HG03442 (cell line): Measurements from ENCODE around the gene PBX3.

Source experiments
- ATAC-seq: cut with Tn5 transposase; IDR thresholded peaks from one replicate; pipeline ENCODE4 v1.9.1; 2021; ENCODE audit warnings: mild to moderate bottlenecking, moderate library complexity; ENCODE audit not compliant: unreplicated experiment

PBX3 gene

GRCh38 chr9:125748446-125749099, 1.4 kb downstream of the PBX3 start:
- ATAC-seq: no peak

- ATAC-seq: no peak
These were observed 2.2 kb downstream of the PBX3 start for GRCh38 chr9:125749287-125749935.

- ATAC-seq: no peak
These were observed 2.9 kb downstream of the PBX3 start for GRCh38 chr9:125749951-125750626.

GRCh38 chr9:125750627-125751011, 3.4 kb downstream of the PBX3 start:
- no peak for ATAC-seq

- ATAC-seq: no peak
These were observed 5.0 kb downstream of the PBX3 start for GRCh38 chr9:125752070-125752628.

GRCh38 chr9:125754096-125754495, 6.9 kb downstream of the PBX3 start:
- no peak for ATAC-seq

- no peak for ATAC-seq
These were observed 8.2 kb downstream of the PBX3 start for GRCh38 chr9:125755340-125755739.

- no peak for ATAC-seq
These were observed 9.3 kb downstream of the PBX3 start for GRCh38 chr9:125756518-125756917.

GRCh38 chr9:125757834-125758233, 10.7 kb downstream of the PBX3 start:
- ATAC-seq: no peak

- ATAC-seq: no peak
These were observed 12.0 kb downstream of the PBX3 start for GRCh38 chr9:125758986-125759763.

GRCh38 chr9:125759764-125760129, 12.6 kb downstream of the PBX3 start:
- ATAC-seq: no peak

- ATAC-seq: no peak
These were observed 13.4 kb downstream of the PBX3 start for GRCh38 chr9:125760537-125760936.

- no peak for ATAC-seq
These were observed 14.7 kb downstream of the PBX3 start for GRCh38 chr9:125761676-125762450.

GRCh38 chr9:125763394-125763801, 16.2 kb downstream of the PBX3 start:
- ATAC-seq: no peak

- ATAC-seq: no peak
These were observed 17.0 kb downstream of the PBX3 start for GRCh38 chr9:125764198-125764597.

GRCh38 chr9:125766468-125767221, 19.5 kb downstream of the PBX3 start:
- ATAC-seq: no peak

GRCh38 chr9:125767349-125767748, 20.2 kb downstream of the PBX3 start:
- no peak for ATAC-seq

GRCh38 chr9:125768803-125769202, 21.6 kb downstream of the PBX3 start:
- no peak for ATAC-seq

GRCh38 chr9:125771037-125771436, 23.9 kb downstream of the PBX3 start:
- ATAC-seq: no peak

- ATAC-seq: no peak
These were observed 25.6 kb downstream of the PBX3 start for GRCh38 chr9:125772740-125773139.
